Skin epidermis (tissue), 12 donors: ENCODE measurements around the gene NUB1.
A peak's percentile ranks its signal among the peaks of the same experiment; 100 is the strongest.

Experiments used
- H3K27ac ChIP-seq, 21 experiments: fragments of 200-600 bp; sonication (generic) in 11 of 21; one replicate each; pipeline ENCODE4 v1.5.0; 2020; ENCODE audit warnings: mild to moderate bottlenecking in 3 of 21, inconsistent platforms in 2 of 21, moderate library complexity in 2 of 21
- H3K4me3 ChIP-seq, 7 experiments: fragments of 200-600 bp; sonication (generic) in 2 of 7; one replicate each; pipeline ENCODE4 v1.5.0; 2020; ENCODE audit warnings: inconsistent platforms in 2 of 7, mild to moderate bottlenecking in 2 of 7, moderate library complexity in 1 of 7

The NUB1 gene

DNA sequence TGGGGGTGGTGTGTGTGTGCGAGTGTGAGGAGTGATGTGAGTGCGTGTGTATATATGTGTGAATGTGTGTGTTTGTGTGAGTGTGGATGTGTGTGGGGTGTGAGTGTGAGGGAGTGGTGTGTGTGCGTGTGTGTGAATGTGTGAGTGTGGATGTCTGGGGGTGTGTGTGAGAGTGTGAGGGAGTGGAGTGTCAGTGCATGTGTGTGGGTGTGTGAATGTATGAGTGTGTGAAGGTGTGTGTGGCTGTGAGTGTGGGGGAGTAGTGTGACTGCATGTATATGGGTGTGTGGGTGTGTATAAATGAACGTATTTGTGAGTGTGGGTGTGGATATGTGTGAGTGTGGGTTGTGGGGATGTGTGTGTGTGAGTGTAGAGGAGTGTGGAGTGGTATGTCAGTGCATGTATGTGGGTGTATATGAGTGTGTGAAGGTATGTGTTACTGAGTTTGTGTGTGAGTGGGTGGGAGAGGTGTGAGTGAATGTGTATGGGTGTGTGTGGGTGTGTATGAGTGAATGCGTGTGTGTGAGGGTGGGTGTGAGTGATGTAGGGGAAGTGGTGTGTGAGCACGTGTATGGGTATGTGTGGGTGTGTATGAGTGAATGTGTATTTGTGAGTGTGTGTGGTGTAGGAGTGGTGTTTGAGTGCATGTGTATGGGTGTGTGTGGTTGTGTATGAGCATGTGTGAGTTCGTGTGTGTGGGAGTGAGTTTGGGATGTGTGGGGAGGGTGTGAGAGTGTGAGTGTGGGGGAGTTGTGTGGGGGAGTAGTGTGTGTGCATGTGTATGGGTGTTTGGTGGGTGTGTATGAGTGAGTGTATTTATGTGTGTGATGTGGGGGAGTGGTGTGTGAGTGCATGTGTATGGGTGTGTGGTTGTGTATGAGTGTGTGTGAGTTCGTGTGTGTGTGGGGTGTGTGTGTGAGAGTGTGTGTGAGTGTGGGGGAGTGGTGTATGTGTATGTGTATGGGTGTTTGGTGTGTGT, 28.5 kb upstream of the NUB1 start:
- H3K4me3 ChIP-seq, result no peak overlapping the region
- no peak overlapping the region for H3K27ac ChIP-seq

DNA sequence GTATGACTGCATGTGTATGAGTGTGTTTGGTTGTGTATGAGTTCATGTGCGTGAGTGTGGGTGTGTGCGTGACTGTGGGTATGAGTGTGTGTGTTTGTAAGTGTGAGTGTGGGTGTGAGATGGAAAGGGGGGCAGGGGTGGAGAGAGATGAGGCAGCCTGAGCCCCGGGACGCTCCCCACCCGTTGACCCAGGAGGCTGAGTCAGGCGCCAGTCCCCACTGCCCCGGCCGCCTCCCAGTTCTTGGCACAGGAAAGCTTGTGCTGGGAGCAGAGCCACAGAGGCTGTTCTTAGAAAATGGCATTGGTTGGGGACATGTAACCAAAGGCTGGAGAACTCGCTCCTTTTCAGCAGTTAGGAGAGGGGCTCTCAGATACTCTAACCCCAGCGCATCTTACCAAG, 27.8 kb upstream of the NUB1 start:
- Histone ChIP-seq H3K4me3 (no peak overlapping the region), H3K27ac (no peak overlapping the region)

DNA sequence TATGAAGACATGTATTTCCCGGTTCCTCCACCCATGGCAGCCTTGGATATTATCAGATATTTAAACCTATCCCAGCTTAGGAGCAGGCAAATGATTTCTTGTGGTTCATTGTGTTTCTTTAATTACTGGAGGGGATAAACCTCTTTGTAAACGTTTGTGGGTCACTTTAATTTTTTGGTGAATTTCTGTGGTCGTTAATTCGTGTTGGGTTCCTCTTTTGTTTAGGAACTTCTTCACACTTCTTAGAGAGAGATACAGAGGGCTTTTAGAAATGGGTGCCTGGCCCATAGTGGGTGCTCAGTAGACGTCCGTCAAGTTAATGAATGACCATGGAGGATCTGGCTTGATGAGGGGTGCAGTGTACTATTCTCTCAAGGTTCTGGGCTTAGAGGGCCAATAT, 27.2 kb upstream of the NUB1 start:
- Histone ChIP-seq H3K27ac (no peak overlapping the region), H3K4me3 (no peak overlapping the region)

DNA sequence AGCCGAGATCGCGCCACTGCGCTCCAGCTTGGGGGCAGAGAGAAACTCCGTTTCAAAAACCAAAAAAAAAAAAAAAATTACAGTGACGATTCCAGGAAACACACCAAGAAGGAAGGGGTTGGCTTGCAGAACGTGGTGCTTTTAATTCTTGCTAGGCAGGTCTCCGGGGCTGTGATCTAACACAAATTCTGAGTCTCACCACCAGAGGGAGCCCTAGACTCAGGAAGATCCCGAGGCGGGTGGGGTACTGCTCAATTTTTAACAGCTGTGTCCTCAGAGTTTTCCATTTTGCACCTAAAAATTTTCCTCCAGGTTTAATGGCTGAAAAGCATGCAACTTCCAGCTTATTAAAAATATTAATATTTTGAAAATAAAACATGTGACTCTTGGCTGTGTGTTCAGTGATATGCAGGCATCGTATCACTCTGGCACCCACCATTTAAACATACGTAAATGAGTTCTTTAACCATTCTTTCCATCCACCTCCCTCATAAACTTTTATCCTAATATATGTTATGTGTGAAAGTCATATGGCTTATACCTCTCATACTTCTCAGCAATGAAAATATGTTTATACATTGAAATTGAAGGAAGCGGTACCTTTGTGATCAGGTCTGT, 26.5 kb upstream of the NUB1 start:
- no peak overlapping the region for H3K4me3 ChIP-seq
- H3K27ac ChIP-seq, result no peak overlapping the region

DNA sequence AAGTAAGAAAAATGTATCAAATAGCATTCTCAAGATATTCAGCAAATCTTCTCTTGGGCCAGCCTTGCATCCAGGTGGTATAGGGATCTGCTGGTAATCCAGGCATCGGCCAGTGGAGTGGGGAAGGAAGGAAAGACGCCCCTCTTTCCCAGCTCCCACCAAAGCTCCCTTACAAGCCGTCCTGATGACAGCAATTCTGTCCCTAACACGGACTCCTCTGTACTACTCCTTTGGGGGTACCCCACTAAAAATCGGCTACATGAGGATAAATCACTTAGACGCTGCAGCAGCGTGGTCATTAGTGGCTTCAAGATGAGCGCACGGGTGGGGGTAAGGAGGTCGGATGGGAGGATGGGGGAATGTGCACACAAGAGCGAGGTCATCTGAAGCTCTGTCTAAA, 24.7 kb upstream of the NUB1 start:
- H3K4me3 ChIP-seq, result no peak overlapping the region

DNA sequence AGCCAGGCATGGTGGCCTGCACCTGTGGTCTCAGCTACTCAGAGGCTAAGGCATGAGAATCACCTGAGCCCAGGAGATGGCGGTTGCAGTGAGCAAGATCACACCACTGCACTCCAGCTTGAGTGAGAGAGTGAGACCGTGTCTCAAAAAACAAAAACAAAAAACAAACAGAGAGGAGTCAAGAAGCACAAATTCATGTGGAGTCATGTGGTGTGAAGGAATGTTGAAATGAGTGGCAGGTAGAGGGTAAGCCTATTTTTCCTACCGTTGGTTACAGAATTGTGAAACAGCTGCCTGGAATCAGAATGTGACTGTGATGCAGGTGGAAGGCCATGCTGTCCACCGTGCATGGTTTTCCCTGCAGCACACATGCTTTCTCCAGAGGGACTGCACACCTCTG, 23.7 kb upstream of the NUB1 start:
- no peak overlapping the region for H3K27ac ChIP-seq
- no peak overlapping the region for H3K4me3 ChIP-seq

More for the DNA sequence above, 24.7 kb upstream of the NUB1 start:
- no peak overlapping the region for H3K27ac ChIP-seq

DNA sequence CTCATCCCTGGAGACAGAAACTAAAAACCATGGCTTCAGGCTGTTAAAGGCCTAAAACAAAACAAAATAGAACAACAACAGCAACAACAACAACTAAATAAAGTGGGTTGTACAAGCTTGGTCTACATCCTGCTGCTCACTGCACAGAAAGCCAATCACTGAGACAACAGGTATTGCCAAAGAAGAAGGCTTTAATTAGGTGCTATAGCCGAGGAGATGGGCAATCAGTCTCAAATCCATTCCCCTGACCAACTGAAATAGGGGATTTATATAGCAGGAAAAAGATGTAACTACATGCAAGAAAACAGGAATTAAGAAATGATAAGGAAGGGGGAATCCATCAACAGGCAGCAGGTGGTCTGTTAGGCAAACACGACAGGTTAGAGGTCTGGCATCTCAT, 22.4 kb upstream of the NUB1 start:
- Histone ChIP-seq H3K27ac (no peak overlapping the region), H3K4me3 (no peak overlapping the region)

DNA sequence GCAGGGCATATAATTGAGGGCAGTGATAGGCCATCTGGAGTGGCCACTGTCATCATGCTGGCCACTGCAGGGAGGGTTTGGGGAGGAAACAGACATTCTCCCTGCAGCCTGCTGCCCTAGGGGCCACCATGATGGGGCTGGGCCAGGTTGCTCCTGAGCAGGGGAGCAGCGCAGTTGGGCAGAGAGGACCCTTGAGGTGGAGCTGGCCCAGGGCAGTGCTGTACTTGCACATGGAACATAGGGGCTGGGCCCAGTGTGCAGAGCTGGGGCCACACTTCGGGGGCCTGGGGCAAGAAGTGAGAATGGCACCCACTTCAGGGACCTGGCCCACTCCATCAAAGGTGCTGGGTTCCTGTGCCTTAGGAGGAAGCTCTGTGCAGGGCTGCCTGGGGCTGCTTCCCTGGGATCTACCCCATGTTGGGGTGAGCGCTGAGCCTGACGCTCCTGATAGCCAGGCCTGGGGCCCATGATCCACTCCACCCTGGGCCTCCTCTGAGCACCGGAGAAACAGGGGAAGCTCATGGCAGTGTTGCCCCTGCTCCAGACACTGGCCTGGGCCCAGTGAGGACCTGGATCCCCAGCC, 21.3 kb upstream of the NUB1 start:
- Histone ChIP-seq H3K4me3 (no peak overlapping the region), H3K27ac (no peak overlapping the region)

DNA sequence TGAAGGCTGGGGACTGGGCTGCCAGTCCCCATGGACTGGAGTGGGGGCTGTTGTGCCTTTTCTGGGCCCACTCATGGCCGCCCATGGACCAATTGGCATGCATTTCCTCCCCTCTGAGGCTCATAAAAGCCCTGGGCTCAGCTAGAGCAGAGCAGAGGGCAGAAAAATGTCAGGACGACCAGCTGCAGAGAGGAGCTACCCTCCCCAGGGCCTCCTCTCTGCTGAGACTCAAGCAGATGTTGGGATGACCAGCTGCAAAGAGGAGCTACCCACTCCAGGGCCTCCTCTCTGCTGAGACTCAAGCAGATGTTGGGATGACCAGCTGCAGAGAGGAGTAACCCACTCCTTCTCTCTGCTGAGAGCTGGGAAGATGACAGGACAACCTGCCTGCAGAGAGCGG, 20.3 kb upstream of the NUB1 start:
- no peak overlapping the region for H3K4me3 ChIP-seq

DNA sequence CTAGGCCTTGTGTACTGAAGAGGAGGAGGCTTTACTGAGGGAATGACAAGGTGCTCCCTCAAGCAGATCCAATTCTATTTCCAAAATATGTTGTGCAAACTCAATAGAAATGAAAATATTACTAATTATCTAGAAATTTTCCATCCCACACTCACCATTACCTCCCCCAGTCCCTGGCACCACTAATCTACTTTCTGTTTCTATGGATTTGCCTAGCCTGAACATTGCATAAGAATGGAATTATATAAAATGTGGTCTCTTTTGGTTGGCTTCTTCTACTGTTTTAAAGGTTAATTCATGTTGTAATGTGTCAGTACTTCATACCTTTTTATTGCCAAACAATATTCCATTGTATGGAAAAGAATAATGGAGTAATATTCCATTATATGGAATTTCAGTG, 18.7 kb upstream of the NUB1 start:
- no peak overlapping the region for H3K4me3 ChIP-seq
- H3K27ac ChIP-seq, result no peak overlapping the region

More for the DNA sequence above, 20.3 kb upstream of the NUB1 start:
- no peak overlapping the region for H3K27ac ChIP-seq

DNA sequence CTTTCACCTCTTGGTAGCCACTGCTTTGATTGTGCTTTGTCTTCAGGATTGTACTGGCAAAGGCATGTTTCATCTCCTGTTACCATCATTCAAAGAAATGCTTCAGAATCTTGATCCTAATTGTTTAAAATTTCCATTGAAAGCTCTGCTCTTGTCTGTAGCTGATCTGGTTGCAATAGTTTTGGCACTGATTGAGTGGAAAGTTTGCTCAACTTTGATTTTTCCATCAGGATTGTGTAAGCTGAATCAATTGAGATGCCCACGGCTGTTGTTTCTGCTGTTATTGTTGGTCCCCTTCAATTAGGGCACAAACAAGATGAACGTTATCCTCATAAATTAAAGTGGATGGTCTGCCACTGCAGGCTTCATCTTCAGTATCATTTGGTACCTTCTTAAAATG, 14.6 kb upstream of the NUB1 start:
- no peak overlapping the region for H3K27ac ChIP-seq
- H3K4me3 ChIP-seq, result no peak overlapping the region

DNA sequence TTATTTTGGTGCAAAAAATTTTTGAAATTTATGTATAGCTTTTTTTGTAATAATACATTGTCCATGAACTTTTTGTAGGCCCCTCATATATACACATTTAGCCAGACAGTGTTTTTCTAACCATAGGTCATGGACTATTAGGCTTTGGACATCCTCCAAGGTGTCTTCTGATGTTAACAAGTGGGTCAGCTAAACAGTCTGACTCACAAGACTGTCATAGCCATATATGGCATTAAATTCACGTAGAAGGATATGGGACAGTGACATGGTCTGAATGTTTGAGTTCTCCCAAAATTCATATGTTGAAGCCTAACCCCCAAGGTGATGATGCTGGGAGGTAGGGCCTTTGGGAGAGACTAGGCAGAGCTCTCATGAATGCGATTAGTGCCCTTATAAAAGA, 14.0 kb upstream of the NUB1 start:
- H3K27ac ChIP-seq, result no peak overlapping the region
- H3K4me3 ChIP-seq, result no peak overlapping the region

DNA sequence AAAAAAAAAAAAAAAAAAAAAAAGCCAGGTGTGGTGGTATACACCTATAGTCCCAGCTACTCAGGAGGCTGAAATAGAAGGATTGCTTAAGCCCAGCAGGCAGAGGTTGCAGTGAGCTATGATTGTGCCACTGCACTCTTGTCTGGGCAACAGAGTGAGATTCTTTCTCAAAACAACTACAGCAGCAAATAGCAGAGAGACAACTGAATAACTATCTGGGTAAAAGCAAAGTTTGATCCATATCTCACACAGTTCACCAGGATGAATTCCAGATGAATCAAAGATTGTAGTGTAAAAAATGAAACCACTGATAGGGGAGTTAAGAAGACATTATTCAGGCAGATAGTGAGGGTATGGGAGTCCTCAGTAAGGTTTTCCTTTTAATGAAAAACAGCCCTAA, 11.4 kb upstream of the NUB1 start:
- no peak overlapping the region for H3K4me3 ChIP-seq
- H3K27ac ChIP-seq, result no peak overlapping the region

DNA sequence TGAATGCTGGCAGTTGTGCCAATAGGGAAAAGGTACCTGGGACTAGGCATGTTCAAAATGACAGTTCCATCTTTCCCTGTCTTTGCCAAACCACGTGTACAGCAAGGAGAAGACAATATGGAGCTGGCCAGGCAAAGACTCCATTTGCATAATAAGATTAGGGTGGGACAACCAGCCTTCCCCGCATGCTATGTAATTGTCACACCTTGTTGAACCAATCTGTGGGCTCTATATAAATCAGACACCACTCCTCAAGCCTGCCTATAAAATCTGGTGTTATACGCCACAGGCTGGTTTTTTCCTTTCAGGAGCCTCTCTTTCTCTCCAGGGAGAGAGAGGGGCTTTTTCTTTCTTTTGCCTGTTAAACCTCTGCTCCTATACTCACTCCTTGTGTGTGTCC, 11.0 kb upstream of the NUB1 start:
- Histone ChIP-seq H3K27ac (no peak overlapping the region), H3K4me3 (no peak overlapping the region)

DNA sequence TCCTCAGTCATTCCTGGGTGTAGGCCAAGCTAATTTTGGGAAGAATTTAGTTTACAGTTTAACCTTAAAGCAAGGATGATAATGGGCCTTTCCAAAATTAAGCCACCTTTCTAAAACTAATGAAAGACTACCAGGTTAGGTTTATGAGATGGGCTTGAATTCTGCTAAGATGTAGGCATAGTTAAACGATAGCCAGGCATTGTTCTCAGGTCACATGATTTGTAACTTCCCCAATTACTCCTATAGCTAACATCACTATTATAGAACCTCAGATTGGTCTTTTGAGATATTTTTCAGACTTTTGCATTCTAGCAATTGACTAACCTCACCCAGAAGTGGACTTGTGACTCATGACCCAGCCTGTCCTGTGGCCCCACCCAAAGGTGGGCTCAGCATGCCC, 7.0 kb upstream of the NUB1 start:
- no peak overlapping the region for H3K4me3 ChIP-seq
- no peak overlapping the region for H3K27ac ChIP-seq

DNA sequence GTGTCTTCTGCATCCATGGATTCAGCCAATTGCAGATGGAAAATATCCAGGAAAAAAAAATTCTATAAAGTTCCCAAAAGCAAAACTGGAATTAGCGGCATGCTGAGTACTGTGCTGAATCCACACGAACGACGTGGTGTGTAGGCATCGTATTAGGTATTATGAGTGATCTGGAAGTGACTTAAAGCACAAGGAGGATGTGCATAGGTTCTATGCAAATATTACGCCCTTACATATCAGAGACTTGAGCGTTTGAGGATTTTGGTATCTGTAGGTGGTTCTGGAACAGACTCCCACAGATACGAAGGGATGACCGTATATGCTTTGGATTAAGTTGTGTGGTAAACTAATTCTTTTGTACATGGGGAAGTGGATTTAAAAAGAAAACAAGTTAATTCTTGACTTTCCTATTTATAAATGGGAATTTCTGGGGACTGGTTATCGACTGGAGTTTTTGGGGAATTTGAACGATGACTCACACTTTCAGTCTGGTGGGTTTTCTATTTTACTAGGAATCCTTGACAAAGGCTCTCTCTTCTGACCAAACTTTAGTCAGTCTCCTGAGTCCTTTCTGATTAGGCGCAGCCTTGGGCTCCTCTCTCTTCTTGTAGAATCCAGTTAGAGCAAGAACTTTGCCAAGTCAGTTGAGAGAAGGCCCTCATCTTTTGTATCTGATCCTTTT, 5.4 kb upstream of the NUB1 start:
- Histone ChIP-seq H3K4me3 (no peak overlapping the region), H3K27ac (no peak overlapping the region)

DNA sequence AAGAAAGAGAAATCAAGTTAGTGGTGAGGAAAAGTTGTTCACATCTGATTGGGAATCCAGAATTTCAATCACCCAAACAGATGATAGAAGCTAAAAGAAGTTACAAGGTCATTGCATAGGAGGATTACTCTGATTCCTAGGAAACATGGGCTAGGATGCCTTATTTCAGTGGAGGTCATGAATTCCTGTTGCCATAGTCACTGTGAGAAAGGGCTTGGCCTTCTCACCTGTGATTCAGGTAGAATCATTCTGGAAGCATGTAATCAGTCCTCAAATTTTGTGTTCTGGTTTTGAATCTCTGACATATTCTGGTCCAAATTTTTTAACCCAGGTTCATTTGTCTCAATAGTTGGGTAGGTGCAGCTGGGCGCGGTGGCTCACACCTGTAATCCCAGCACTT, 4.3 kb upstream of the NUB1 start:
- Histone ChIP-seq H3K27ac (no peak overlapping the region), H3K4me3 (no peak overlapping the region)

DNA sequence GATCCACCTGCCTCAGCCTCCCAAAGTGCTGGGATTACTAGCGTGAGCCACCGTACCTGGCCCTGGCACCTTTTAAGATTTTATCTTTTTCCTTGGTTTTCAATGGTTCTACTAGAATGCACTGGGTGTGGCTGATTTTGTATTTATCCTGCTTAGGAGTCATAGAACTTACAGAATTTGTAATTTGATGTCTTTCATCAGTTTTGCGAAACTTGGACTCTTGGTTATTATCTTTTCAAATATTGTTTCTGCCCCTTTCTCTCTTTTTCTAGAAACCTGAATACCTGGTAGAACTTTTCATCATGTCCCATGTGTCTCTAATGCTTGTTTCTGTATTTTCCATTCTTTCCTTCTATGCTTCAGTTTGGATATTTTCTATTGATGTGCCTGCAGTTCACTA, 2.8 kb upstream of the NUB1 start:
- Histone ChIP-seq H3K4me3 (no peak overlapping the region), H3K27ac (no peak overlapping the region)

DNA sequence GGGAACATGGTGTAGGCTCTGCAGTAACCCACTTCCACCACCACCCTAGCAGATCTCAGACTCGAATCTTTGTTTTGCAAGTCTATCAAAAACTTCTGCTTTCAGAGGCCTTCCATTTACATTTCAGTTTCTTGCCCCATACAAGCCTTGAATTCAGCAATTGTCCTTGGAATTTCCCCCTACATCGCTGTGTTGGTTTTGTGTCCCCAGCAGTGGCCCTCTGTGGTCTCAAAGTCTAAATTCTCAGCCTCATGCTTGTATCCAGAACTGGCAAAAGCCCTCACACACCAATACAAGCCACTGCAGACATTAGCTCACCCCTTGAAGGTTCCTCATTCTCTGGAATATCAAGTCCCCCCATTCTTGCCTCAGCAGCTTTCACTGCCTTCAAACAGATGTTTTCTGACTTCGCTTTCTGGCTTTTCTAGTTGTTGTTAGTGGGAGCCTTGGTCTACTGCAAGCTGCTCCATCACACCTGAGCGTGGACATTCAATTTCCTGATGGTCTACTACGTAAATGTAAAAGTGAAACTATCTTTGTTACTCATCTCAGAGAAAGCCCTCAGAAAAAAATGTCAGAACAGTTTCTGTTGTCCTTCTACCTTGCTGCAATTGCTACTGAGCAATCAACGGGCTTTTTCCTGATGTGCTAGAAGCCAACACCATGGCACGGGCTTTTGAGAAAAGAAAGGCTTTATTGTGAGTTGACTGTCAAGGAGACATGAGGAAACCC, 1.8 kb upstream of the NUB1 start:
- peak overlapping the region in 13 of 21 experiments; percentile 1 to 72 (median 43) for H3K27ac ChIP-seq
- H3K4me3 ChIP-seq, result no peak overlapping the region
